ENCODE results near the gene GPR183.
"Not testable (repeated sequence)": the region's sequence is repeated elsewhere in the genome, so short reads cannot be mapped to it uniquely, and the experiment has no call there.

Gene GPR183

DNA sequence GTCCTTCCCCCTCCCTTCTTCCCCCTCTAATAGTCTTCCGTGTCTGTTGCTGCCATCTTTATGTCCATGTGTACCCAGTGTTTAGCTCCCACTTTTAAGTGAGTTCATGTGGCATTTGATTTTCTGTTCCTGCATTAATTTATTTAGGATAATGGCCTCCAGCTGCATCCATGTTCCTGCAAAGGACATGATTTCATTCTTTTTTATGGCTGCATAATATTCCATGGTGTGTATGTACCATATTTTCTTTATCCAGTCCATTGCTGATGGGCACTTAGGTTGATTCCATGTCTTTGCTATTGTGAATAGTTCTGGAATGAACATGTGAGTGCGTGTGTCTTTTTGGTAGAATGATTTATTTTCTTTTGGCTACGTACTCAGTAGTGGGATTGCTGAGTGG is 58.0 kb downstream of the GPR183 start:
- DNase-seq (ENCODE audit: low read depth in 2 of 2) = not testable (repeated sequence)

DNA sequence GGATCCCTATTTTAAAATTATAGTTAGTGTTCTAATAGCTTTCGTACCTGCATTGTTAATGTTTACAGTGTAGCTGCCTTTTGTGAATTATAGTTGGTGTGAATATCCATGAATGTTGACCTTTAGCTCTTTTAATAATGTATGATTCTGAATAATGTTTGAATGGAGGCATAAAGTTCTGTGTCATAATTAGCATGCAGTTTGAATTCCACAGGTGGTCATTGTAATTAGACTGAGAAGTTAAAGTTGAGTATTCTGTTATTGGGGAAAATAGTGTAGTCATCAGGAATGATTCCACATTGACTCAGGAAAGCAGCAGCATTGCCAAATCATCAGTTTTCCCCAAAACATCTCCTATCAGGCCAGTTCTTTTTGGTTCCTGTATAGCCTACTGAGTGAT is 61.1 kb downstream of the GPR183 start:
- DNase-seq (ENCODE audit: low read depth in 2 of 2) = no peak
